Right cardiac atrium (tissue), 5 donors: ENCODE data around the gene DHRS3. TPM values are rescaled to one million over a fixed set of nuclear protein-coding genes. Genes with fewer than 3 reads are reported as not detected.
"Not testable (repeated sequence)": the region's sequence is repeated elsewhere in the genome, so short reads cannot be mapped to it uniquely, and the experiment has no call there.

Experiments
- ATAC-seq, 2 donors: fragments of 200-7000 bp; cut with Tn5 transposase; one replicate each; pipeline versions ENCODE4 v1.8.0 to v1.9.1; 2020; ENCODE audit warnings: moderate library complexity in 2 of 2, mild to moderate bottlenecking in 1 of 2
- DNase-seq, 3 donors: peaks; one replicate each; pipeline ENCODE4 v3.0.0-alpha.2; 2020
- H3K27ac ChIP-seq: one replicate; pipeline ENCODE4 v1.5.1; 2013; ENCODE audit warnings: mild to moderate bottlenecking, low read length, control low read depth, moderate library complexity
- H3K27me3 ChIP-seq: one replicate; pipeline ENCODE4 v1.6.1; 2013; ENCODE audit not compliant: control insufficient read depth, insufficient read depth
- H3K4me1 ChIP-seq: one replicate; pipeline ENCODE4 v1.6.1; 2013; ENCODE audit warnings: low read length; ENCODE audit not compliant: control insufficient read depth, insufficient read depth
- H3K4me3 ChIP-seq: one replicate; pipeline ENCODE4 v1.5.1; 2013; ENCODE audit warnings: low read length, control low read depth
- H3K9me3 ChIP-seq: one replicate; pipeline ENCODE4 v1.6.1; 2013; ENCODE audit warnings: low read length; ENCODE audit not compliant: control insufficient read depth
- WGBS: extraction: QIAGEN DNeasy Blood & Tissue Kit; methylation state at CpG from one replicate; pipeline ENCODE4 v1.1.7; 2013; 5-methylcytosine and 5-hydroxymethylcytosine counted together
- intact Hi-C, 4 donors: fragments of 100-400 bp; cut with DNase I; formaldehyde crosslinking; loops; one replicate each; pipeline versions ENCODE4 v1.11.0 to v1.14.0; 2022 to 2023
- polyA plus RNA-seq: library from polyadenylated mRNA; stranded (reverse); fragments of 200-250 nt; gene quantifications from one replicate; pipeline ENCODE4 v1.2.3, GENCODE V29; 2013
- total RNA-seq, 4 donors: library from RNA; stranded (reverse); fragmentation: NEBNext Ultra II Directional; extraction: Animal tissue kit (Norgen Biotek cat#: 25700); gene quantifications; one replicate each; pipeline ENCODE4 v1.2.1, GENCODE V29; 2021
- donor health status: healthy with polysubstance abuse.
- donor health status: DM: no; HTN: yes; CAD: no.
- donor health status: DM: no; HTN: no; CAD: no.
- donor health status: DM: no; HTN: yes; CAD: no; lungs with severe emphysema.
- donor health status: DM: yes; HTN: yes; CAD: no.

Gene DHRS3
- total and polyA plus RNA-seq, 5 donors = 53.6 to 97.0 (median 83.3) TPM

- no peaks in the 10 kb centered on the region for H3K9me3 ChIP-seq
- intact Hi-C loops = loop anchor here in 1 of 4 donors (10.0 kb wide), 1 partner anchor 51 kb away; no protein-coding TSS in a partner anchor
- DNase-seq = no peak
- peaks cover 7% of the 10 kb centered on the region for H3K4me1 ChIP-seq
- H3K27me3 ChIP-seq = no peaks in the 10 kb centered on the region
- no peak for ATAC-seq
- no peak overlapping the region for H3K4me3 ChIP-seq
- H3K27ac ChIP-seq = no peak overlapping the region
- WGBS = 59% methylated on average over 9 of the region's 9 CpGs
These were observed 74.3 kb downstream of the DHRS3 start for GRCh38 chr1:12543740-12544154.

- Histone ChIP-seq H3K4me3 (no peak overlapping the region), H3K9me3 (no peaks in the 10 kb centered on the region), H3K4me1 (peaks cover 7% of the 10 kb centered on the region), H3K27ac (no peak overlapping the region), H3K27me3 (no peaks in the 10 kb centered on the region)
- peak in 1 of 3 donors; percentile 6 for DNase-seq
- WGBS = 91% methylated on average over 9 of the region's 9 CpGs
- intact Hi-C loops = loop anchor here in 1 of 4 donors (10.0 kb wide), 1 partner anchor 52 kb away; no protein-coding TSS in a partner anchor
- ATAC-seq = no peak
These were observed 75.1 kb downstream of the DHRS3 start for GRCh38 chr1:12542616-12543592.

- WGBS = 90% methylated on average over 9 of the region's 9 CpGs
These were observed 75.9 kb downstream of the DHRS3 start for GRCh38 chr1:12542138-12542465.

GRCh38 chr1:12541274-12542137 is 76.5 kb downstream of the DHRS3 start:
- intact Hi-C loops = loop anchor here in 1 of 4 donors (10.0 kb wide), 1 partner anchor 53 kb away; no protein-coding TSS in a partner anchor
- H3K4me3 ChIP-seq = no peak overlapping the region
- WGBS = 49% methylated on average over 17 of the region's 17 CpGs
- H3K4me1 ChIP-seq = peaks cover 4% of the 10 kb centered on the region
- H3K9me3 ChIP-seq = no peaks in the 10 kb centered on the region
- ATAC-seq = peak; percentile 32 to 41
- H3K27ac ChIP-seq = peak overlapping the region; percentile 45
- H3K27me3 ChIP-seq = no peaks in the 10 kb centered on the region
- peak; percentile 81 to 91 (median 87) for DNase-seq

More at GRCh38 chr1:12542138-12542465, 75.9 kb downstream of the DHRS3 start:
- H3K4me3 ChIP-seq = no peak overlapping the region
- peak overlapping the region; percentile 20 for H3K27ac ChIP-seq
- intact Hi-C loops = loop anchor here in 1 of 4 donors (10.0 kb wide), 1 partner anchor 53 kb away; no protein-coding TSS in a partner anchor
- H3K4me1 ChIP-seq = peaks cover 5% of the 10 kb centered on the region
- ATAC-seq (no peak), DNase-seq (no peak)
- H3K9me3 ChIP-seq = no peaks in the 10 kb centered on the region
- no peaks in the 10 kb centered on the region for H3K27me3 ChIP-seq

- Histone ChIP-seq H3K9me3 (no peaks in the 10 kb centered on the region), H3K27ac (peak overlapping the region; percentile 45), H3K4me1 (peaks cover 4% of the 10 kb centered on the region), H3K27me3 (no peaks in the 10 kb centered on the region), H3K4me3 (no peak overlapping the region)
- DNase-seq = peak in 1 of 3 donors; percentile 14
- WGBS = 68% methylated on average over 17 of the region's 17 CpGs
- intact Hi-C loops = loop anchor here in 1 of 4 donors (10.0 kb wide), 1 partner anchor 54 kb away; no protein-coding TSS in a partner anchor
- no peak for ATAC-seq
These were observed 77.3 kb downstream of the DHRS3 start for GRCh38 chr1:12540580-12541273.

- peak; percentile 92 to 94 for ATAC-seq
- no peaks in the 10 kb centered on the region for H3K27me3 ChIP-seq
- intact Hi-C loops = loop anchor here in 1 of 4 donors (10.0 kb wide), 1 partner anchor 55 kb away; no protein-coding TSS in a partner anchor
- no peaks in the 10 kb centered on the region for H3K9me3 ChIP-seq
- peaks cover 4% of the 10 kb centered on the region for H3K4me1 ChIP-seq
- H3K4me3 ChIP-seq = no peak overlapping the region
- 33% methylated on average over 34 of the region's 34 CpGs for WGBS
- DNase-seq = peak; percentile 92 to 97 (median 97)
- H3K27ac ChIP-seq = peak overlapping the region; percentile 32
These were observed 78.1 kb downstream of the DHRS3 start for GRCh38 chr1:12539705-12540579.

- peak in 1 of 3 donors; percentile 13 for DNase-seq
- H3K9me3 ChIP-seq = no peaks in the 10 kb centered on the region
- H3K4me1 ChIP-seq = peaks cover 4% of the 10 kb centered on the region
- intact Hi-C loops = no loop called here
- peak overlapping the region; percentile 28 for H3K27ac ChIP-seq
- no peak overlapping the region for H3K4me3 ChIP-seq
- H3K27me3 ChIP-seq = no peaks in the 10 kb centered on the region
- ATAC-seq = no peak
- 99% methylated on average over 2 of the region's 2 CpGs for WGBS
These were observed 78.7 kb downstream of the DHRS3 start for GRCh38 chr1:12539320-12539704.

- peak in 1 of 3 donors; percentile 14 for DNase-seq
- WGBS = 76% methylated on average over 3 of the region's 3 CpGs
- H3K4me3 ChIP-seq, intact Hi-C loops, H3K9me3 ChIP-seq, H3K27me3 ChIP-seq, H3K27ac ChIP-seq, ATAC-seq, H3K4me1 ChIP-seq: not testable (repeated sequence)
These were observed 79.5 kb downstream of the DHRS3 start for GRCh38 chr1:12538536-12538935.

GRCh38 chr1:12537906-12538461 is 80.0 kb downstream of the DHRS3 start:
- Histone ChIP-seq H3K27ac (no peak overlapping the region), H3K4me3 (no peak overlapping the region), H3K27me3 (no peaks in the 10 kb centered on the region), H3K9me3 (no peaks in the 10 kb centered on the region), H3K4me1 (peaks cover 4% of the 10 kb centered on the region)
- ATAC-seq = no peak
- 91% methylated on average over 3 of the region's 3 CpGs for WGBS
- peak in 1 of 3 donors; percentile 11 for DNase-seq
- intact Hi-C loops = no loop called here
